T-helper 1 cell treated with Interleukin-12 subunit alpha and Interleukin-12 subunit beta and Interleukin-4 antibody, amounts not matched to agents 30 μg/mL and 1 μg/mL, for 36 hours (primary cell): Measurements from ENCODE around the gene C13orf42.
"Not testable (repeated sequence)": the region's sequence is repeated elsewhere in the genome, so short reads cannot be mapped to it uniquely, and the experiment has no call there.

Experiments
- H3K27ac Mint-ChIP-seq: one replicate; pipeline ENCODE4 v1.8.0; 2021; ENCODE audit warnings: mild to moderate bottlenecking, mixed read lengths
- H3K27me3 Mint-ChIP-seq: one replicate; pipeline ENCODE4 v1.8.0; 2021; ENCODE audit warnings: low read depth, mixed read lengths
- H3K36me3 Mint-ChIP-seq: one replicate; pipeline ENCODE4 v1.8.0; 2021; ENCODE audit warnings: low read depth, mixed read lengths
- H3K4me1 Mint-ChIP-seq: one replicate; pipeline ENCODE4 v1.8.0; 2021; ENCODE audit warnings: low read depth, mixed read lengths
- H3K4me3 Mint-ChIP-seq: one replicate; pipeline ENCODE4 v1.8.0; 2021; ENCODE audit warnings: mild to moderate bottlenecking, moderate library complexity, mixed read lengths
- H3K9me3 Mint-ChIP-seq: one replicate; pipeline ENCODE4 v1.8.0; 2021; ENCODE audit warnings: mixed read lengths

Gene C13orf42

GRCh38 chr13:51137250-51137649 lies 26.2 kb upstream of the C13orf42 start:
- H3K27ac Mint-ChIP-seq = no peak overlapping the region
- peaks cover 5% of the 10 kb centered on the region for H3K27me3 Mint-ChIP-seq
- H3K9me3 Mint-ChIP-seq = no peaks in the 10 kb centered on the region
- no peaks in the 10 kb centered on the region for H3K4me1 Mint-ChIP-seq
- H3K4me3 Mint-ChIP-seq = no peak overlapping the region
- H3K36me3 Mint-ChIP-seq = no peaks in the 10 kb centered on the region

DNA sequence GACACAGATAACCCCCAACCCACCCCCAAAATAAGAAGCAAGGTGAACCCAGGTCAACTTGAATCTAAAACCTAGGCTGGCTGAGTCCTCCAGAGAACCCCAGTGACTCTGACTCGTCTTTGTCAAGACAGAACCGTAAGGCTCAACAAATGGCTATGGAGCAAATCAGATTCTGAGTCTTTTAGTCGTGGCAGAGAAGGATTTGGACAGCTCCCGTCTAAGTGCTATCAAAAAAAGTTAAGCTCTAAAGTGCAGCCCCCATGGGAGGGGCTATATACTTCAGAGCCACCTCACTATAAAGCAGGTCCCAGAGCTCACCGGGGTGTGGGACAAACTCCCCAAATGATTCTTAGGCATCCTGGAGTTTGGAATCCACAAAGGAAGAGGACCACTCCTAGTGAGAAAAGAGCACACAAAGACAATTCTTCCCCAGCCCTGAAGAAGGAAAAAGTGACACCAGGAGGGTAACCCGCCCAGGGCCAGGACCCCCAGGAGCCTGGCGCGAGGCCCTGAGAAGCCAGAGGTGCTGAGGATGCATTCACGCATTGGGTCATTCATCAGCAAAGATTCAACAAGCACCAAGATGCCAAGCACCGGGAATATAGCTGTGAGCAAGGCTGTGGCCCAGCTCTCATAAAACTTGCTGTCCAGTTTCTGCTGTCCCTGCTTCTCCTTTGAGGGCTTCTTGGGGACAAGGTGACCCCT lies 25.4 kb upstream of the C13orf42 start:
- H3K36me3 Mint-ChIP-seq = no peaks in the 10 kb centered on the region
- peaks cover 6% of the 10 kb centered on the region for H3K9me3 Mint-ChIP-seq
- H3K27ac Mint-ChIP-seq = no peak overlapping the region
- no peak overlapping the region for H3K4me3 Mint-ChIP-seq
- H3K27me3 Mint-ChIP-seq = peaks cover 5% of the 10 kb centered on the region
- H3K4me1 Mint-ChIP-seq = no peaks in the 10 kb centered on the region

DNA sequence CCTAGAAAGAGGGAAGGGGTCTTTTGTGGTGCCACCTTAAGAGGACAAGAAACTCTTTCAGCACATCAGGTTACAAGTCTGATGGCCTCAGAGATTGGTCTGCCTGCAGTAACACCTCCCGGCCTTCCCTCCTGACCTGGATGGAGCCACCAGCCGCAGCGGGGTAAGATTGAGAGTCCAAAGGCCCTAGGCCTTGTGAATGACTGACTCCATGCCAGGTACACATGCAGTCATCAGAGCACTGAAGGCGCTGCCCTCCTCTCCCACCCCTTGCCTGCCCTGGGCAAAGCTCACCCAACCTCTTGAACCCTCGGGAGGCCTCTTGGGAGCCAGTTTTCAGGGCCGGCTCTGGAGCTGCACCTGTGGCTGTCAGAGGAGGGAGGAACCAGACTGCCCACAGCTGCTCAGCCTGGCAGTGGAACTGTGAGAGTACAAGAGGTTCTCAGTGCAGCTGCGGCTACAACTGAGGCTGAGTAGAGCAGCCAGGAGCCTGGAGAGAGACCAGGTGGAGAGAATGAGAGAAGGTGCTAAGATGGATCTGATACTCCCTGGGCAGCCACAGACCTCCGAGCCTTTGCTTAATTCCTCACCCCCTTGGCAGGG lies 23.8 kb upstream of the C13orf42 start:
- H3K4me1 Mint-ChIP-seq = no peaks in the 10 kb centered on the region
- H3K27ac Mint-ChIP-seq = no peak overlapping the region
- no peaks in the 10 kb centered on the region for H3K36me3 Mint-ChIP-seq
- H3K9me3 Mint-ChIP-seq = peaks cover 19% of the 10 kb centered on the region
- H3K4me3 Mint-ChIP-seq = no peak overlapping the region
- H3K27me3 Mint-ChIP-seq = no peaks in the 10 kb centered on the region

DNA sequence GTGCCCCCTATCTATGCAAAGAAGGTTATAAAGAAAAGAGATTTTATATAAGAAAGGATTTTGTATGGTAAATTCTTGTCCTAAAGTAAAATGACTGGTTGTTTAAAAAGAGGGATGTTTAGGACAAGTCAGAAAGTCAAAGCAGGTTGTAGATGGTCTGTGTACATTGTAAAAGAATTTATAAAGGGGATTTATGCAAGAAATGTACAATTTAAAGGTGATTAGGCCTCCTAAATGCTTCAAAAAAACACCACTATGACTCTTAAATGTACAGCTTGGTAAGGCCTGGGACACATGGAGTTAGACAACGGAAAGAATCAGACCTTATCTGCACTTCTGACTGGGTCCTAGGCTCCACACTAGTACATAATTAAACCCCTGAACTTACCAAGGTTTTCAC lies 19.3 kb upstream of the C13orf42 start:
- Mint-ChIP-seq H3K36me3 (no peaks in the 10 kb centered on the region), H3K9me3 (peaks cover 24% of the 10 kb centered on the region), H3K27ac (no peak overlapping the region), H3K4me1 (peaks cover 2% of the 10 kb centered on the region), H3K27me3 (no peaks in the 10 kb centered on the region), H3K4me3 (no peak overlapping the region)

DNA sequence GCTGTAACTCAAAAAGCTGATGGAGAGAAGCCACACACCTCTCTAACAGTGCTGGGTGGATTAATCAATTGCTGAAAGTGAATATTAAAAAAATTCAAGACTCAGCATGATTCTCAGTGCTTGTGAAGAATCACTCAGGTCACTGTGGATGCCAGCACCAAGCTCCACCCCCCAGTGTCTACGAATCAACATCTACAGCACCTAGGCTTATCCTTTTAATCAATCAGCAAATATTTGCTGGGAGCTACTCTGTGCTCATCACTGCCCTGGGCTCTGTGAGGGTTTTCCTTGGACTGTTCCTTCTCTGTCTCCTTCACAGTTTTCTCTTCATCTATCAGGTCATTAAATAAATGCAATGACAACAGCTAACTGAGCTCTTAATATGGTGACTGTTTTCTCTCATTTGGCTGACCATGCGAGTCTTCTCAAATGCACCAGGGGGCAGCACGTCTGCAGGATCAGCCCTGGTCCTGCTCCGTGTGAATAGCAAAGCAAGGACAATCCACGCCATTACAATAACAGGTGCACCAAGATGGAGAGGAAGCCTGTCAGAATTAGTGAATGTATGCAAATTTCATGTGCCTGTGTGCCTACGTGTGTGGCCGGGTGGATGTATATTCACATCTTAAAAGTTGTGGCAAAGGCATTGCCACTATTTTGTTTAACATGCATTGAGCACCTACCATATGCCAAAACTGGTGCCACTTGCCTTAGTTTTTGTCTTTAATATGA lies 14.6 kb upstream of the C13orf42 start:
- Mint-ChIP-seq H3K36me3 (no peaks in the 10 kb centered on the region), H3K4me3 (no peak overlapping the region)

DNA sequence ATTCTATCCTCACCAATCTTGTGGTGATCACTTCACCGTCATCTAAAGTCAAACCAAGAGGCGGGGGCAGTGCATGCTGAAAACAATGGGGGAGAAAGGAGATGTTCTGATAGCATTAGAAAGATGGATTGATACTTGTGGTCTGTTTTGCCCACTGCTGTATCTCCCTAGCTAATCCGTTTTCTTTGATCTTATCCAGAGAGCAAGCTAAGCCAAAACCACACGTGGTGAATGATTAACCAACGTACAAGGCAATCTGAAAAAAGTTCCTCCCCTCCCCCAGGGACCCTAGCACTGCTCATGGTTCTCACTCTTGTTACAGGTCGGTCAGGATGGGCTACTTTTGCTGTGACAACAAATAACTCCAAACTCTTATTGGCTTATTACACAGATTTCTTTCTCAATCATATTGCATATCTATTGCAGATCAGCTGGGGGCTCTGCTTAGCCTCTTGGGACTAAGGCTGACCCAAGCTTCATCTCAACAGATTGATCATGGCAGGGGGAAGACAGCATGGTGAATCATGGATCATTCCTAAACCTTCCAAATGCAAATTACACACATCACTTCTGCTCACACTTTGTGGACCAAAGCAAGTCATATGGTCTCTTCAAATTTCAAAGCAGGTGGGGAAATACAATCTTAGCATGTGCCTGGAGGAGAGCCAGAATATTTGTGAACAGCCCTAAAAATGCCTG lies 11.9 kb upstream of the C13orf42 start:
- Mint-ChIP-seq H3K4me1 (peaks cover 7% of the 10 kb centered on the region), H3K27ac (no peak overlapping the region), H3K36me3 (no peaks in the 10 kb centered on the region), H3K4me3 (no peak overlapping the region), H3K27me3 (peaks cover 16% of the 10 kb centered on the region), H3K9me3 (no peaks in the 10 kb centered on the region)

More for the DNA sequence above, 14.6 kb upstream of the C13orf42 start:
- H3K27me3 Mint-ChIP-seq = peaks cover 16% of the 10 kb centered on the region
- peaks cover 12% of the 10 kb centered on the region for H3K9me3 Mint-ChIP-seq
- H3K4me1 Mint-ChIP-seq = peaks cover 7% of the 10 kb centered on the region
- H3K27ac Mint-ChIP-seq = no peak overlapping the region

DNA sequence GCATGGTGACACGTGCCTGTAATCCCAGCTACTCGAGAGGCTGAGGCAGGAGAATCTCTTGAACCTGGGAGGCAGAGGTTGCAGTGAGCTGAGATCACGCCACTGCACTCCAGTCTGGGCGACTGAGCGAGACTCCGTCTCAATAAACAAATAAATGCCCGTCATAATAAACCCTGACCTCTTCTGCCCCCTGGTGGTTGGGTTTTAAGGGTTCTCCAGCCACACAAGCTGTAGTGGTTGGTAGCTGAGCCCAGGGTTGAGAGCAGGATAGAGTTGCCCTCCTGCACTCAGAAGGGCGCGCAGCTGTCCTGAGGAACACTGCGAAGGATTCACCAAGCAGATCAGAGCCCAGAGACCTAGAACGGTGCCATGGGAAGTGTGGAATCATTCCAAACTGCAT lies 9.8 kb upstream of the C13orf42 start:
- H3K4me1 Mint-ChIP-seq, H3K9me3 Mint-ChIP-seq, H3K4me3 Mint-ChIP-seq, H3K27ac Mint-ChIP-seq, H3K36me3 Mint-ChIP-seq: not testable (repeated sequence)
- H3K27me3 Mint-ChIP-seq = peaks cover 22% of the 10 kb centered on the region

- H3K27me3 Mint-ChIP-seq = peaks cover 25% of the 10 kb centered on the region
- no peaks in the 10 kb centered on the region for H3K9me3 Mint-ChIP-seq
- no peak overlapping the region for H3K4me3 Mint-ChIP-seq
- peaks cover 5% of the 10 kb centered on the region for H3K4me1 Mint-ChIP-seq
- H3K27ac Mint-ChIP-seq = no peak overlapping the region
- H3K36me3 Mint-ChIP-seq = no peaks in the 10 kb centered on the region
Measured at GRCh38 chr13:51118809-51119431, 7.8 kb upstream of the C13orf42 start.

DNA sequence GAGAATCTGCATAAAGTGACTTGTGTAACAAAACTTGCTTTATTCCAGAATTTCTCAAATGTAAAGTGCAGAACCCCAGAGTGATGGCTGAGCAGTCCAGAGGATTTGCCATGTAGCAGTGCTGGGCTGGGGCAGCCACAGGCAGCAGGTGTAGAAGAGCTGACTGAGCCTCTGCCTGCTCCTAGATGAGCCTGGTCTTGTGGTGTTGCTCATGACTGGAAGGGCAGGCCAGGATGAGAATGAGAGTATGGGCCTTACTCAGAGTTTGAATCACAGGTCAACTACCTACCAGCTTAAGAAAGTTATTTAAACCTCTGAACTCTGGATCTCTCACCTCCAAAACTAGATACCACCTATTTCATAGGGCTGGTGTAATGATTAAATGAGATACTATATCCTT lies 2.9 kb upstream of the C13orf42 start:
- Mint-ChIP-seq H3K27me3 (peaks cover 10% of the 10 kb centered on the region), H3K9me3 (no peaks in the 10 kb centered on the region), H3K27ac (no peak overlapping the region), H3K4me3 (no peak overlapping the region), H3K4me1 (no peaks in the 10 kb centered on the region), H3K36me3 (no peaks in the 10 kb centered on the region)

- no peak overlapping the region for H3K27ac Mint-ChIP-seq
Measured at GRCh38 chr13:51113186-51113881, 2.3 kb upstream of the C13orf42 start.

GRCh38 chr13:51112771-51113170 lies 1.7 kb upstream of the C13orf42 start:
- H3K4me3 Mint-ChIP-seq = no peak overlapping the region
- H3K4me1 Mint-ChIP-seq = no peaks in the 10 kb centered on the region
- H3K27me3 Mint-ChIP-seq = peaks cover 7% of the 10 kb centered on the region
- H3K36me3 Mint-ChIP-seq = no peaks in the 10 kb centered on the region
- no peak overlapping the region for H3K27ac Mint-ChIP-seq
- H3K9me3 Mint-ChIP-seq = no peaks in the 10 kb centered on the region

More at GRCh38 chr13:51113186-51113881, 2.3 kb upstream of the C13orf42 start:
- H3K4me3 Mint-ChIP-seq = no peak overlapping the region
- no peaks in the 10 kb centered on the region for H3K9me3 Mint-ChIP-seq
- peaks cover 10% of the 10 kb centered on the region for H3K27me3 Mint-ChIP-seq
- H3K36me3 Mint-ChIP-seq = no peaks in the 10 kb centered on the region
- no peaks in the 10 kb centered on the region for H3K4me1 Mint-ChIP-seq

DNA sequence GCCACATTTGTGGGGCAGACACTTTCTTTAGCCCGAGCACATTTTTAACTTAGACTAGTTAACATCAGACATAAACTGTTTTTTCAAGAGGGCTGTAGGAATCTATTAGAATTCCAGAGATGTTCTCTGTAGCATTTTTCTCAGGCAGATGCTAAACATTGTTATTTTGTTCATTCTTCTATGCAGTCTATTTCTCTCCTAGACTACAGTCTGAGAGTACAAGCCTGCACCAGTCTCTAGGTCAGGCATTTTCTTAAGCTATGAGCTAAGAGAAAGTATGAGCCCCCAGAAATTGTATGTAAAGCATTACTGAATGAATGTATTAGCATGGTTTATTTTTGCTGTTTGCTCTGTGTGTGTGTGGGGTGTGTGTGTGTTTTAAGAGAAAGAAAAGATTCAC lies 923 bp upstream of the C13orf42 start:
- H3K36me3 Mint-ChIP-seq = no peaks in the 10 kb centered on the region
- H3K9me3 Mint-ChIP-seq = no peaks in the 10 kb centered on the region
- H3K27me3 Mint-ChIP-seq = peaks cover 7% of the 10 kb centered on the region
- no peaks in the 10 kb centered on the region for H3K4me1 Mint-ChIP-seq
- H3K4me3 Mint-ChIP-seq = no peak overlapping the region
- H3K27ac Mint-ChIP-seq = no peak overlapping the region

- Mint-ChIP-seq H3K4me1 (no peaks in the 10 kb centered on the region), H3K27ac (no peak overlapping the region), H3K4me3 (no peak overlapping the region), H3K9me3 (no peaks in the 10 kb centered on the region), H3K36me3 (no peaks in the 10 kb centered on the region), H3K27me3 (peaks cover 4% of the 10 kb centered on the region)
Measured at GRCh38 chr13:51107996-51108395, 3.1 kb downstream of the C13orf42 start.

GRCh38 chr13:51105046-51105445 lies 6.0 kb downstream of the C13orf42 start:
- Mint-ChIP-seq H3K36me3 (no peaks in the 10 kb centered on the region), H3K4me1 (no peaks in the 10 kb centered on the region), H3K9me3 (no peaks in the 10 kb centered on the region), H3K27me3 (peaks cover 10% of the 10 kb centered on the region), H3K4me3 (no peak overlapping the region), H3K27ac (no peak overlapping the region)
